HG03469 (cell line): ENCODE data around the gene AK2.
A peak's percentile ranks its signal among the peaks of the same experiment; 100 is the strongest.
"Not testable (repeated sequence)": the region's sequence is repeated elsewhere in the genome, so short reads cannot be mapped to it uniquely, and the experiment has no call there.

Experiments used
- ATAC-seq: cut with Tn5 transposase; IDR thresholded peaks from one replicate; pipeline ENCODE4 v1.9.1; 2021; ENCODE audit warnings: mild to moderate bottlenecking, moderate library complexity, moderate number of reproducible peaks; ENCODE audit not compliant: unreplicated experiment

Gene AK2

DNA sequence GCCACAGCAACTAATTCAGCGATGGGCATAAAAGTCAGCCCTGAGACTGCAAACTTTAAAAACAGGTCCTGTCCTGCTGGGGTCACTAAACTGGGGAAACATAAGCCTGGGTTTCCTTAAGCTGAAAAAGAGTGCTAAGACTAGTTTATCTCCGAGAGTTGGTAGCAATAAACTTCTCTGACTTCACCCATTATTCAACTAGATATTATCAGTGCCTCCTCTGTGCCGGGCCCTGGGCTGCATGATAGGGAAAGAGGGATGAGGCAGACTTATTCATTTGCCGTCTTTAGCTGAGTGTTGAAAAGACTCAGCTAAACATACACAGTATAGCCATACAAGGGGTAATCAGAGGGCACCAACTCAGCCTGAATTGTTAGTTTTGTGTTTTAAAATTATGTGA is 33.0 kb downstream of the AK2 start:
- no peak for ATAC-seq

DNA sequence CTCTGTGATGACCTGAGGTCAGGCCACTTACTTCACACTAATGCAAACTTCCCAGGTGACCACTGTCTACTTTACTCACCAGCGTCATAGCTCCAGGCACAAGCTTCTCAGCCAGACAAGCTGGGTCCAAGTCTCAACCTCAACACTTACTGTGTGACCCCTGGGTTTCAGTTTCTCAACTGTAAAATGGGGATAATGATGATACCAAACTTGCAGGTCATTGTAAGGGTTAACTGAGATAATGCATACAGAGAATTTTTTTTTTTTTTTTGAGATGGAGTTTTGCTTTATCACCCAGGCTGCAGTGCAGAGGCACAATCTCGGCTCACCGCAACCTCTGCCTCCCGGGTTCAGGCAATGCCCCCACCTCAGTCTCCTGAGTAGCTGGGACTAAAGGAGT is 34.7 kb downstream of the AK2 start:
- ATAC-seq = no peak

DNA sequence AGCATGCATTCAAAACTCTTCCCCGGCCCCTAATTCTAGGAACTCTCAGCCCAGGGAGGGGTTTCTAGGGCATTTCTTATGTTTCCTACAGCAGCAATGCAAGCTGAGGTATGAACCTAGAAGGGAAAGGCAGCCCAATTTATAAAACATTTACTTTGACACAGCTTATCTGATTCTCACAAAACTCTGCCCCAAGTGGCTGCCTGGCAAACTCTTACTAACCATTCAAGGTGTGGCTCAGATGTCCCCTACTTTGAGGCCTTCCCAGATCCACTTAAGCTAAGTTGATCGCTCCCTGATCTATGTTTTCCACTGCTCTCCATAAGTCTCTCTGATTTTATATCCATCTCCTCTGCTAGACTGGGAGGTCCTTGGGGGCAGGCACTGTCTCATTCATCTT is 35.4 kb downstream of the AK2 start:
- no peak for ATAC-seq

DNA sequence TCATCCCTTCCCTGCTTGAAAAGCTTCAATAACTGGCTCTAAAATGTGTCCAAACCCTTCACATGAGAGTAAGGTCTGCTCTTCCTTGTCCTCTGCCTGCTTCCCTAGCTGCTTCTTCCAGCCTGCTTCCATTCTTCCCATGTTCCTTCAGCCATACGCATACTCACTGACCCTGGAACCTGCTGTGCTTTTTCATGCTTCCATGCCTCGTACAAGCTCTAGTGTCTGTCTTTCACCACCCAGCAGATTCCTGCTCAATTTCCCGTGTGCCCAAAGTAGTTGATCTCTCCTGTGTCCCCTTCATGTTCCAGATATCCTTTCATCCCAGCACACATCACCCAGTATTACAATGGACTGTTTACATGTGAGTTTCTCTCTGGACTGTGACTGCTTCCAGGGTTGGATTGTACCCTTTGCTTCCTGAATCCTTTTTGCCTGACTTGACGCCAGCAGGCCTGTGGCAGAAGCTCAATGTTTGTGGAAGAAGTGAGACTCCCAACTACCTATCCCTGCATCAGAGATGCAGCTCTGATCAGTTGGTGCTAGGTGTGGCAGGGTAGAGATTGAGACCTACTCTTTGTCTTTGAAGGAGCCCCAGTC is 36.2 kb downstream of the AK2 start:
- no peak for ATAC-seq

DNA sequence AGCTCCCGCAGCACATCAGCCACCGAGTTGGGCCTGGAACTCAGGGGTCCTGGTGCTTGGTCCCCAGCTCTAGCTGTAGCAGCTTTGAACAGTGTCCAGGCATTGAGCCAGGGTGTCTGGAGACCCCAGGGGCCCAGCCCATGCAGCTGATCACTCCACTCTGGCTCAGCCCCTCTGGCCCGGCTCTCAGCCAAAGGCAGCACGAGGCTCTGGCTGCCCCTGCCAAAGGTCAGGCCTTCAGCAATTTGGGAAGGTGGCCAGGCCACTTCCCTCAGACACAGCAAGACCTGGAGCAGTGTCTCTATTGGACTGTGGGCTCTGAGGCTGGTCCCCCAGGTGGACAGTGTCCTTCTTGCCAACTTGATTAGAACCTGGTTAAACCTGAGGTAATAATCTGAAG is 37.7 kb downstream of the AK2 start:
- no peak for ATAC-seq

DNA sequence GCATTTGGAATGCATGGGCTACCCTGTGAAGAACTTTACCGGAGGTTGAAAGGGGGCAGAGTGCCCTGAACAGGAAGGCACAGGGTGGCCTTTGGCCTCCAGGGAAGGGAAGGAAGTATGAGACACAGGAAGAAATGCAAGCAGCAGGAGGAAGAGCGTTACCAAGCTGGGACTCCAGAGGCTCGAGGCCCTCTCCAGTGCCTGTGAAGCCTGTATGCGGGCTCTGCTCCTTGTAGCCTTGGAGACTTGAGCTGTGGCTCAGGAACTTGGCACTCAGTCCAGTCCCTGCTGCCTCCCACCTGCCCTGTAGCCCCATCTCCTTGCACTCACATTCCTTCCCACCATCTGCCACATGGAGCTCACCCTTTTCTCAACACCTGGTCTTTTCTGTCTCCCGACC is 38.6 kb downstream of the AK2 start:
- no peak for ATAC-seq

DNA sequence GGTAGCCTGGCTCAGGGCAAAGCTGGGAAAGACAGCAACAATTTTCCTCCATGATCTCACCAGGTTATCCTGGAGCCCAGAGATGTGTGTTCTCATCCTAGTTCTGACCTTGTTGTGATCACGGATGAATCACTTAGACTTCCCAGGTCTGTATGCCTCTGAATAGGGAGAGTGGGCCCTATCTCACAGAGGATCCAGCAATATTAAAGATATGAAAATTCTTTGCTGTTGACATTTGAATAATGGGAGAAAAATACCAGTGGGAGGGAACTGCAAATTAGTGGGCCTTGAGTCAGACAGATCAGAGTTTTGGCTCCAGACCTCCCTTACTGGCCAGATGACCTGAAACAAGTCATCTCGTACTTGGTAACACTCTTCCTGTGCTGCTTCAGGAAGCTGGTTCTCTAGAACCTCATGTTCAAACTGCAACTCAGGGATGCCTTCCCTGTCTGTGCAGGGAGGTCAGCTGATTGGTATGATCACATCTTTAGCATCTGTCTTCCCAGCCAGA is 39.2 kb downstream of the AK2 start:
- no peak for ATAC-seq

DNA sequence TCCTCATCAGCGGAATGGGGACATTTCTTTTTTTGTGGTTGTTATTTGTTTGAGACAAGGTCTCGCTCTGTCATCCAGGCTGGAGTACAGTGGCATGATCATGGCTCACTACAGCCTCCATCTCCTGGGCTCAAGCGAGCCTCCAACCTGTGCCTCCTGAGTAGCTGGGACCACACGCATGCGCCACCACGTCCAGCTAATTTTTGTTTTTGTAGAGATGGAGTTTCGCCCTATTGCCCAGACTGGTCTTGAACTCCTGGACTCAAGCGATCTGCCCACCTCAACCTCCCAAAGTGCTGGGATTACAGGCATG is 43.4 kb downstream of the AK2 start:
- not testable (repeated sequence) for ATAC-seq

DNA sequence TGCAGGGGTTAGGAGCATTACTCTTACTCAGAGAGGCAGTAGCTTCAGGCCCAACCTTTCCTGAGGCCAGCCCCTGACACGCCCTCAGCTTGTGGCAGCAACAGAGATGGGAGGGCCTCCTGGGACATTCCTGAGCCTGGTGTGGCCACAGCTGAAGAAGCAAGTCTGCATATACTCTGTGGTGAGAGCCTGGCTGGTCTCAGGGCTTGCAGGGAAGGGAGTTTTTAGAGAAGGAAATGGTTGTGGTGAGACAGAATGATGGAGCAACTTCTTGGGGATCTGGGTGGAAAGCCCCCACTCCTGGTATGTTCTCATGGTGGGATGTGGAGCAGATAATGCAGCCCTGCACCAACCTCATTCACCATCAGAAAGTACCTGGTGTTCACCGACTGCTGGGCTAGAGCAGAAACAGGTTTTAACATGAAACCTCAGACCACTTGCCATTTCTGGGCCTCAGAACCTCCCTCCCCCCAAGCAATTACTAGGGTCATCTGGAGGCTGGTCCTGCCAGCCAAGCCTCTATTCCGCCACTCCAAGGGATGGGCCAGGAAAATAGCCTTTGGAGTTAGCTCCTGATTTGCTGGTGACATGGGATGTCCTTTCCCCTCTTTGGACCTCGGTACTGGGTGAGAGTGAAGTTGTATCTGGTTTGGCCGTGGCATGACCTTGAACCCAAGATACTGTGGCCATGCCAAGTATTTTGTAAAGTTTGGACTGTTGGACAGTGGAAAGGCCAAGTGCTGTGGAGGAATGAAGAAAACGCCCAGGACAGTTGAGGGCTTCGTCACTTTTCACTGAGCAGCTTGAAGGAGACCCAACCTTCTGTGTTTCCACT is 44.0 kb downstream of the AK2 start:
- ATAC-seq = peak; percentile 72

DNA sequence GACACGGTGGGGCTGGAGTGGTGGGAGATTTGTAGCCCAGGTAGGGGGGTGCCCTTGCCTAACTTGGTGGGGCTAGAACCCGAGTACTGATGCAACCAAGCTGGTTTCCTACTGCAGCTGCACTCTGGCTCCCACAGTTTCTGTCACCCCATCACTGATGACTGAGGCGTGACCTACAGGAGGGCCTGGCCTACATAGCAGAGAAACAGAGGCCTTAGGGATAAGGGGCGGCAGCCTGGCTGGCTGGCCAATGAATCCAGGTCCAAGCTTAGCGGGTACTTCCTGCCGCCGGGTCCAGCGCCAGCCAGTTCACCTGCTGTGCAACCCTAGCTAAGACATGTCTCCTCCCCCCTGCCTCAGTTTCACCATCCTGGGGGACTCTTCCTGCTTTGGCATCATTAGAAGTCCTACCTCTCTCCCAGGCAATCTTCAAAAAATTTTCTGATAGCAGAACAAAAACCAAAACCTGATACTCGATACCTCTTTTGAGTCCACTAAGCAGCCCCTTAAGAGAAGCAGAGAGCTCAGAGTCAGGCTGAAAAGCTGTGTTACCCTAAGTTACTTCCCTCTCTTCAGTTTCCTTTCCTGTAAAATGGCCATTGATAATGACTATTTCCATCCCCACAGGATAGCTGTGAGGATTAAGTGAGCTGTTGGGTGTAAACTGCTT is 44.7 kb downstream of the AK2 start:
- no peak for ATAC-seq

DNA sequence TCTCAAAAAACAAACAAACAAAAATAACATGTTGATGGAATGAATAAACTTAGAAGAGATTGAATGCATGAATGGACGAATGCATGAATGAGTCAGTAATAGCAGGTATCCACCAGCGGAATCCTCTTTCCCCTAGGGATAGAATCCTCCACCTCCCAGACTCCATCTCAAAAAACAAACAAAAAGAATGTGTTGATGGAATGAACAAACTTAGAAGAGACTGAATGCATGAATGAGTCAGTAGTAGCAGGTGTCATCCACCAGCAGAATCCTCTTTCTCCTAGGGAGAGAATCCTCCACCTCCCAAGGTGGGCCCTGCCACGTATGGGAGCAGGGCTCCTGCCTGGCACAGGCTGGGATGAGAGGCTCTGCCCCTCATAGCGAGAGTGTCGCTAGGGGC is 45.3 kb downstream of the AK2 start:
- ATAC-seq = no peak

DNA sequence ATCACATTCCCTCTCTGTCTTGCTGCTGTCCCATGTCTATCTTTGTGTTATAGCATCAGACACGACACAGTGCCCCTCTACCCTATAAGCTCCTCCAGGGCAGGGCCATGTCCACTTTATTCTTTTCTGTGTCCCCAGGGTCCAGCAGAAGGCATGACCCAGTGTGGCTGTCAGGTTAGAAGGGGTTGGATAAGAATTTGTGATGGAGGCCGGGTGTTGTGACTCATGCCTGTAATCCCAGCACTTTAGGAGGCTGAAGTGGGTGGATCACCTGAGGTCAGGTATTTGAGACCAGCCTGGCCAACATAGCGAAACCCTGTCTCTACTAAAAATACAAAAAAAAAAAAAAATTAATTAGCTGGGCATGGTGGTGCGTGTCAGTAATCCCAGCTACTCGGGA is 45.8 kb downstream of the AK2 start:
- no peak for ATAC-seq

DNA sequence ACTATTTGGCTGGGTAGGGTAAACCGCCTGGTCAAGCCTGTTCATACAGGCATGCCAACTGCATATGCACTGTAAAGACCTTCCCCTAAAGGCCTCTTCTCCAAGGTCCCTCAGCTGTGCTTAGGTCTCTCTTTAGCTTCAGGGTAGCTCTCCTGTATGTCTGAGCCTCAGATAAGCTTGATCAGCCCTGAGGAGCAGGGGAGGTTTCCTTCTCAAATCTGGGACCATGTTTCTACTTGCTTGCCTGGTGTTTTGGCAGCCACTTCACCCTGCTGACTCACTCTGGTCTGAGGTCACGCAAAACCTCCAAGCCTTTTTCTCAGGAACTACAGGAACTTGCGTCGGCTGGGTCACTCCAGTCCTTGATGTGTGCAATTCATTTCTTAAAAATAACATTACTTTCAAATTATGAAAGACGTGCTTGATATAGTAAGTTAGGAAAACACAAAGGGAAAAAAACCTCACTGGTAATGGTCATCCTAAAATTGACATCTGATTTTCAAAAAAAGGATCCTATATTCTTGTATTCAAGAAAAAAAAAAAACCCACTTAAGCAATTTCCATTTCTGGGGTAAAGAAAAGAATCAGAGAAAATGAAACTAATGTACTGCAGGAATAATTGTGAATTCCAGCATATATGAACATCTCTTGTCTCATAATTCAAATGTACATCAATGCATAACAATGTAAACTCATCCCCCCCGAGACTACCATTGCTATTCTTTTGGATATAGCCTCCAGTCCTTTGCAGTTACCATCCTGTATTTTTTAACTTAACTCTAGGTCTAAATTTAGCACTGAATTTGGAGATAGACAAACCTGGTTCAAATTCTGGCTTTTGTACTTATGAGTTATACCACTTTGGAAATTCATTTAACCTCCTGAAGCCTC is 47.3 kb downstream of the AK2 start:
- ATAC-seq = no peak

DNA sequence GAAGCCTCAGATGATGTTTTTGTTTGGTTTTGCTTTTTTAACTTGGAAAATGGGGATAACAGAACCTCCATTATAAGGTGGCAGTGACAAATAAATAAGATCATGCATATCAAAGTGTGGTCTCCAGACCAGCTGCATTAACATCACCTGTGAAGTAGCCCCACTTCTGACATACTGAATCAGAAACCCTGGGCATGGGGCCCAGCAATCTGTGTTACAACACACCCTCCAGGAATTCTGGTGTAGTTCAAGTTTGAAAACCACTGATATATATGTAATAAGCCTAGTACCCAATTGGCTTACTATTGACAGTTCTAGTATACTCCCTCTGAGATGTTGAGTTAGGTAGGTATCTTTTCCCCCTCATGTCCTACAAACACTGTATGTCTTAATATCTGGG is 48.0 kb downstream of the AK2 start:
- ATAC-seq = no peak

DNA sequence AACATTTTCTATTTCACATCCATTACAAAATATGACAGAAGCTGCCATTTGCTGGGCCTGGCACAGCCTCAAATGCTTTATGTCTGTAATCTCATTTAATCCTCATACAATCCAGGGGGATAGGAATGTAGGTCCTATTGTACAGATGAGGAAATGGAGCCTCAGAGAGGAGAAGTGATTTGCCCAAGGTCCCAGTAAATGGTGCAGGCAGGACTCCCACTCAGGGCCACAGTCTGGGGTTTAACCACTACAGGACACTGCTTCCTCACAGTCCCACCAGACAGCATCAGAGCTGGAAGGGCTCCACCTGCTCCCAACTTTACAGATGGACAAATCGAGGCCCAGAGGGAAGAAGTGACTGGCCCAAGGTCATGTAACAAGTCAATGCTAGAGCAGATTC is 51.5 kb downstream of the AK2 start:
- no peak for ATAC-seq

DNA sequence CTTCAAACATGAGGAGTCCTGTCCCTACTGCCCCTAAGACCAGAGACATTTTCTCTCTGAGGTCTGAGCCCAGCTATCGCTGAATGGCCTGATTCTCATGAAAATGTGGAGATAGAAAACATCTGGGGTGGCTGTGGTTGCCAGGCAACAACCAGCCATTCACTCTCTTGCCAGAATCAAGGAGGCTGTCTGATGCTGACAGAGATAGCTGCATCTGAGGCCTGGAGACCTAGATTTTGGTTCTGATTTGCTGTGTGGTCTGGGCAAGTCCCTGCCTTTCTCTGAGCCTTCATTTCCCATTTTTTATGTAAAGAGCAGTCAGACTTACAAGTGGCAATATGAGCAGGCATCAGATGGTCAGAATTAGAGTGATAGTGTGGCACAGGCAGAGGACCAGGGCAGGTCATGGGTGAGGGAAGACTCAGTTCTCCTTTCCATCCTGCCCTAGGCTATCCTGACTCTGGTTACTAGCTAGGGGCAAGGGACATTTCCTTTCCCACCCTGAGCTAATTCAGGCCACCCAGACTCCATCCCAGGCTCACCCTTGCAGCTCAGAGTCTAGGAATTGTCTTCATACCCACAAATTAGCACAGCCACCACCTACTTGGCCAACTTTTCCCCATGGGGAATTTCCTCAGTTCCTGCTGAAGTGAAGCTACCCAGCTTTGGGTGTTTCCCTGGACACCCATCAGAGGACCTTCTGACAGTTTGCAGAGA is 52.1 kb downstream of the AK2 start:
- ATAC-seq = no peak

DNA sequence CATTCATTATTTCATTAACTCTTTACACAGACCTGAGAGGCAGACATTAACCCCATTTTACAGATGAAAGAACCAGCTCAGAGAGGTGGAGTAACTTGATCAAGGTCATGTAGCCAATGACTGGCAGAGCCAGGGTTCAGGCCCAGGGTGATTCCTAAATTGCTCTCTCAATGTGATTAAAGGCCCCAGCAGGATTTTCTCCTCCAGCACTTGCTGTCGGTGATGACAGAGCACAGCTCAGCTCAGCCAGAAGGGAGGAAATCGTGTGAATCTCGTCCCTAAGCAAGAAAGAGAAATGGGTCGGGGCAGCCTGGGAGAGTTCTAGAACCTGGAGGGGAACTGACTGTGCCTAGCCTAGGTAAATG is 52.6 kb downstream of the AK2 start:
- no peak for ATAC-seq

DNA sequence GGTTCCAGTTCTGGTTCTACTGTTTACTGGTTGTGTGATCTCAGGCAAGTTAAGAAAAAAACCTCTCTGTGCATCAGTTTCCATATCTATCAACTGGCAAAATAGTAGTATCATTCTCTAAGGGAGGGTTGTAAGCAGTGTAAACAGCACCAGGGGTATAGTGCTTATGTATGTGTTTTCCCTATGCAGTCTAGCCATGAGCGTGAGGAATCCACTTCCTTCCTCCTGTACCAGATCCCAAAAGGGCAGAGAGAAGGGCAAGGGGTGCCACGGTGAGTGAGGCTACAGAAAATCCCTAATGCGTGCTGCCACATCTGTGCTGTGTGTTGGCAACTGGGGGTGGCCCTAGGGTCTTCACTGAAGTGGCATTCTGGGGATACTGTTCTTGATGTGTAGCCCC is 53.7 kb downstream of the AK2 start:
- no peak for ATAC-seq

DNA sequence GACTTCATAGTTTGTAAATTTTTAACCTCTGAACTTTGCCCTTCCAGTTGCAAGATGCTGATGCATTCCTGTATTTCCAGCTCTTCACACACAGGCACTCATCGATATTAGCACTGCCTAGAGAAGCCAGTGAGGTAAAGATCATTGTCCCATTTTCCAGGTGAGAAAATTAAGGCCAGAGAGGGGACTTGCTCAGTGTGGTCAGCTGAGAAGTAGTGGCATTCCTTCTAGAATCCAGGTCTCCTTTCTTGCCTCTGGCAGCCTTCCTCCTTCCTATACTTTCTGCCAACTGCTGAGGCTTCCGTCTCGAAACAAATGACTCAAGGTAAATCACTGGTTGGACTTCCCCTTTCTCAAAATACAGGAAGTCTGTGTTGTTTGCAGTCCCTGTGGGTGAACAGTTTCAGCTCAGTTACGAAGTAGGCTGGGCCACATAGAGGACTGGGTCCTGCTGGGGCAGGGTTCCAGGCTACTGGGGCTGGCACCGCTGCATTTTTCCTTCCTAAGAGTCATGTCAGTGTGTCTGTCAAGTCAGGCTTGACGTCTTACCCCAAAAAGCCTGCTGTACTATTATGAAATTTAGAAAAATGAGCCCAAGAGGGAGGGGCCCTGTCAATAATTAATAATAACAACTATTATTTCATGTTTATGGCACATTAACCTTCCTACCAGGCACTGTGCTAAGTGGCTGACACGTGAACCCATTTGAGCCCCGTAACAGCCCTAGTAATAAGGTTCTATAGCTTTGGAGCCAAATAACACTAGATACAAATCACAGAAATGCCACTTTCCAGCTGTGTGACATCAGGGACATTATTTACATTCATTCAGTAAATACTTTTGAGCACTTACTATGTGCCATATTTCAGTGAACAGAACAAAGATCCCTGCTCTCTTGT is 55.4 kb downstream of the AK2 start:
- ATAC-seq = peak; percentile 68

DNA sequence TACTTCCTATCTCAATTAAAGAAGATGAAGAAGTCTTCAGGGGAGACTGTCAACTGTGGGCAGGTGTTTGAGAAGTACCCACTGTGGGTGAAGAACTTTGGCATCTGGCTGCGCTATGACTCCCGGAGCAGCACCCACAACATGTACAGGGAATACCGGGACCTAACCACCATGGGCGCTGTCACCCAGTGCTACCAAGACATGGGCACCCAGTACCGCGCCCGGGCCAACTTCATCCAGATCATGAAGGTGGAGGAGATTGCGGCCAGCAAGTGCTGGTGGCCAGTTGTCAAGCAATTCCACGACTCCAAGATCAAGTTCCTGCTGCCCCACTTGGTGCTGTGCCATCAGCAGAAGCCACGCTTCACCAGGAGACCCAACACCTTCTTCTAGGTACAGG is 56.6 kb downstream of the AK2 start:
- no peak for ATAC-seq
